ENCODE results near the gene BIN1. TPM values are rescaled to one million over a fixed set of nuclear protein-coding genes. Genes with fewer than 3 reads are reported as not detected.

Gene BIN1
- total and polyA plus RNA-seq, 4 experiments from 2014 or later = 99.4 to 163 (median 122) TPM

- Histone ChIP-seq H3K27ac (ENCODE audit: low read depth, low read length) (no peak overlapping the region), H3K4me1 (ENCODE audit: insufficient read depth, low read length) (no peaks in the 10 kb centered on the region), H3K9me3 (ENCODE audit: control insufficient read depth in 1 of 2, low read length in 2 of 2) (no peaks in the 10 kb centered on the region), H3K27me3 (ENCODE audit: insufficient read depth, low read length) (no peaks in the 10 kb centered on the region), H3K4me3 (ENCODE audit: low read length in 2 of 2) (no peak overlapping the region), H3K36me3 (ENCODE audit: insufficient read depth, low read length) (no peaks in the 10 kb centered on the region)
- H3K9me3 Mint-ChIP-seq = no peaks in the 10 kb centered on the region
- H3K36me3 Mint-ChIP-seq = no peaks in the 10 kb centered on the region
- intact Hi-C loops (cut with micrococcal nuclease) = no loop called here
- H3K27me3 Mint-ChIP-seq = peaks cover 0 to 2% of the 10 kb centered on the region in 2 donors
- ChIA-PET CTCF (ENCODE audit: partially characterized antibody) (no interaction called here), POLR2A (ENCODE audit: partially characterized antibody) (no interaction called here)
- DNase-seq = no peak
- H3K4me1 Mint-ChIP-seq = no peaks in the 10 kb centered on the region
- no peak overlapping the region for H3K27ac Mint-ChIP-seq
- no peak overlapping the region for H3K4me3 Mint-ChIP-seq
These were observed 106.8 kb downstream of the BIN1 start for GRCh38 chr2:127000194-127000593.

GRCh38 chr2:126999106-126999756 lies 107.7 kb downstream of the BIN1 start:
- Mint-ChIP-seq H3K27ac (no peak overlapping the region), H3K4me3 (no peak overlapping the region), H3K9me3 (no peaks in the 10 kb centered on the region), H3K27me3 (peaks cover 0 to 2% of the 10 kb centered on the region in 2 donors), H3K4me1 (no peaks in the 10 kb centered on the region), H3K36me3 (no peaks in the 10 kb centered on the region)
- no peaks in the 10 kb centered on the region for H3K9me3 ChIP-seq (ENCODE audit: control insufficient read depth in 1 of 2, low read length in 2 of 2)
- POLR2A ChIA-PET (ENCODE audit: partially characterized antibody) = no interaction called here
- CTCF ChIA-PET (ENCODE audit: partially characterized antibody) = no interaction called here
- H3K36me3 ChIP-seq (ENCODE audit: insufficient read depth, low read length) = no peaks in the 10 kb centered on the region
- no peak for DNase-seq
- H3K27me3 ChIP-seq (ENCODE audit: insufficient read depth, low read length) = no peaks in the 10 kb centered on the region
- H3K4me3 ChIP-seq (ENCODE audit: low read length in 2 of 2) = no peak overlapping the region
- H3K4me1 ChIP-seq (ENCODE audit: insufficient read depth, low read length) = no peaks in the 10 kb centered on the region
- intact Hi-C loops (cut with micrococcal nuclease) = no loop called here
- H3K27ac ChIP-seq (ENCODE audit: low read depth, low read length) = no peak overlapping the region

- no peaks in the 10 kb centered on the region for H3K36me3 Mint-ChIP-seq
- H3K27ac Mint-ChIP-seq = no peak overlapping the region
- POLR2A ChIA-PET (ENCODE audit: partially characterized antibody) = no interaction called here
- H3K27ac ChIP-seq (ENCODE audit: low read depth, low read length) = no peak overlapping the region
- H3K4me1 ChIP-seq (ENCODE audit: insufficient read depth, low read length) = no peaks in the 10 kb centered on the region
- CTCF ChIA-PET (ENCODE audit: partially characterized antibody) = no interaction called here
- no peaks in the 10 kb centered on the region for H3K9me3 Mint-ChIP-seq
- intact Hi-C loops (cut with micrococcal nuclease) = no loop called here
- peaks cover 0 to 2% of the 10 kb centered on the region in 2 donors for H3K27me3 Mint-ChIP-seq
- H3K4me3 Mint-ChIP-seq = no peak overlapping the region
- H3K27me3 ChIP-seq (ENCODE audit: insufficient read depth, low read length) = no peaks in the 10 kb centered on the region
- DNase-seq = no peak
- H3K9me3 ChIP-seq (ENCODE audit: control insufficient read depth in 1 of 2, low read length in 2 of 2) = no peaks in the 10 kb centered on the region
- H3K4me3 ChIP-seq (ENCODE audit: low read length in 2 of 2) = no peak overlapping the region
- no peaks in the 10 kb centered on the region for H3K36me3 ChIP-seq (ENCODE audit: insufficient read depth, low read length)
- H3K4me1 Mint-ChIP-seq = no peaks in the 10 kb centered on the region
These were observed 108.5 kb downstream of the BIN1 start for GRCh38 chr2:126998486-126998885.

Other genes with a start within 250 kb of the BIN1 start
- not detected for gene TEX51, start 208.3 kb downstream of the BIN1 start, total RNA-seq
- not detected for gene TEX51, start 208.3 kb downstream of the BIN1 start, polyA plus RNA-seq
- gene CYP27C1, start 113.1 kb upstream of the BIN1 start, total RNA-seq = not detected
- gene CYP27C1, start 113.1 kb upstream of the BIN1 start, polyA plus RNA-seq = not detected
- gene ERCC3, start 187.0 kb upstream of the BIN1 start, total RNA-seq = 10 to 100 TPM; 59.2 to 62.9 TPM
- gene ERCC3, start 187.0 kb upstream of the BIN1 start, polyA plus RNA-seq = 10 to 100 TPM; 22.3 to 29.3 TPM